Heart right ventricle (tissue), 16 donors: Measurements from ENCODE around the gene EPHA7. TPM values are rescaled to one million over a fixed set of nuclear protein-coding genes. Genes with fewer than 3 reads are reported as not detected.

Experiments
- ATAC-seq, 8 donors: fragments of 200-7000 bp; cut with Tn5 transposase; one replicate each; pipeline ENCODE4 v1.9.1; 2020; ENCODE audit warnings: mild to moderate bottlenecking in 8 of 8, moderate library complexity in 8 of 8, moderate number of reproducible peaks in 1 of 8
- DNase-seq, 2 donors: peaks; one replicate each; pipeline ENCODE4 v3.0.0-alpha.2; 2020
- H3K27ac ChIP-seq, 10 donors: fragments of 200-600 bp; sonication (generic) in 2 of 10; one replicate each; pipeline versions ENCODE4 v1.5.0 to v1.8.0; 2020 to 2022; ENCODE audit warnings: mild to moderate bottlenecking in 3 of 10
- H3K27me3 ChIP-seq, 7 donors: fragments of 200-600 bp; one replicate each; pipeline ENCODE4 v1.8.0; 2021 to 2022; ENCODE audit warnings: mild to moderate bottlenecking in 2 of 7
- H3K36me3 ChIP-seq, 9 donors: fragments of 200-600 bp; sonication (generic) in 1 of 9; one replicate each; pipeline versions ENCODE4 v1.5.0 to v1.8.0; 2020 to 2022; ENCODE audit warnings: mild to moderate bottlenecking in 2 of 9
- H3K4me1 ChIP-seq, 9 donors: fragments of 200-600 bp; sonication (generic) in 1 of 9; one replicate each; pipeline versions ENCODE4 v1.5.0 to v1.8.0; 2020 to 2022; ENCODE audit warnings: mild to moderate bottlenecking in 4 of 9
- H3K4me3 ChIP-seq, 10 donors: fragments of 200-600 bp; sonication (generic) in 2 of 10; one replicate each; pipeline versions ENCODE4 v1.5.0 to v1.8.0; 2020 to 2022; ENCODE audit warnings: mild to moderate bottlenecking in 7 of 10, moderate library complexity in 2 of 10
- H3K9me3 ChIP-seq, 11 donors: fragments of 200-600 bp in 10 of 11; sonication (generic) in 2 of 11; one replicate each; pipeline versions ENCODE4 v1.5.0 to v1.8.0; 2013 to 2022; ENCODE audit warnings: mild to moderate bottlenecking in 2 of 11, control low read depth in 1 of 11, moderate library complexity in 1 of 11
- WGBS, 2 donors: extraction: QIAGEN DNeasy Blood & Tissue Kit; methylation state at CpG; one replicate each; pipeline ENCODE4 v1.1.7; 2013; ENCODE audit warnings: inconsistent platforms in 1 of 2; 5-methylcytosine and 5-hydroxymethylcytosine counted together
- intact Hi-C, 10 donors: fragments of 100-400 bp; cut with DNase I; formaldehyde crosslinking; loops; one replicate each; pipeline versions ENCODE4 v1.11.1 to v1.14.2; 2022
- polyA plus RNA-seq, 2 donors: library from polyadenylated mRNA; stranded (reverse); fragments of 200-250 nt; gene quantifications; one replicate each; pipeline ENCODE4 v1.2.3, GENCODE V29; 2013
- total RNA-seq, 10 donors: library from RNA; stranded (reverse); fragmentation: NEBNext Ultra II Directional in 3 of 10; extraction: Animal tissue kit (Norgen Biotek cat#: 25700) in 3 of 10; gene quantifications; one replicate each; pipeline versions ENCODE4 v1.2.1 to v1.2.4, GENCODE V29; 2021 to 2023
- TF ChIP-seq, protein P1 (sequence below), 9 donors: fragments of 200-600 bp; sonication (generic) in 2 of 9; IDR thresholded peaks; one replicate each; pipeline versions ENCODE4 v1.5.0 to v1.8.0; 2021 to 2022; ENCODE audit warnings: antibody characterized with exemption in 9 of 9, mild to moderate bottlenecking in 5 of 9, moderate library complexity in 1 of 9
- donor health status: Arrhythmogenic right ventricular cardiomyopathy.
- donor health status: ischemic (EF 13 %, LVEDD 7.1; RV severe dilation, severe dysfunction).
- donor health status: healthy with polysubstance abuse.
- donor health status: DM: no; HTN: yes; CAD: no.
- donor health status: DM: no; HTN: no; CAD: no.
- donor health status: ischemic (EF 25% LVEDD 6.9; RV normal size, moderate dysfunction).
- donor health status: ischemic (EF 25% LVEDD 5.7; RV mildly dilated, moderate dysfunction).
- donor health status: healthy.
- donor health status: DM: yes; HTN: yes; CAD: no.
- donor health status: Ischemic cardiomyopathy.
- donor health status: ischemic (EF 35%, LVEDD 5.7; RV mildly dilated, moderate dysfunction).
- donor health status: nonischemic (EF 11% LVEDD 7.7; RV severe dilation, severe dysfunction).
- donor health status: DM: yes; HTN: yes; CAD: no.
- donor health status: PGD.
- donor health status: ischemic (EF 29% LVEDD 5.4; RV normal size, mild dysfunction).
- donor health status: nonischemic (EF 23%, LVEDD 6.1; RV moderate dilation, normal function).

The EPHA7 gene
- total and polyA plus RNA-seq, 12 donors = 0.22 to 15.1 (median 2.7) TPM

DNA sequence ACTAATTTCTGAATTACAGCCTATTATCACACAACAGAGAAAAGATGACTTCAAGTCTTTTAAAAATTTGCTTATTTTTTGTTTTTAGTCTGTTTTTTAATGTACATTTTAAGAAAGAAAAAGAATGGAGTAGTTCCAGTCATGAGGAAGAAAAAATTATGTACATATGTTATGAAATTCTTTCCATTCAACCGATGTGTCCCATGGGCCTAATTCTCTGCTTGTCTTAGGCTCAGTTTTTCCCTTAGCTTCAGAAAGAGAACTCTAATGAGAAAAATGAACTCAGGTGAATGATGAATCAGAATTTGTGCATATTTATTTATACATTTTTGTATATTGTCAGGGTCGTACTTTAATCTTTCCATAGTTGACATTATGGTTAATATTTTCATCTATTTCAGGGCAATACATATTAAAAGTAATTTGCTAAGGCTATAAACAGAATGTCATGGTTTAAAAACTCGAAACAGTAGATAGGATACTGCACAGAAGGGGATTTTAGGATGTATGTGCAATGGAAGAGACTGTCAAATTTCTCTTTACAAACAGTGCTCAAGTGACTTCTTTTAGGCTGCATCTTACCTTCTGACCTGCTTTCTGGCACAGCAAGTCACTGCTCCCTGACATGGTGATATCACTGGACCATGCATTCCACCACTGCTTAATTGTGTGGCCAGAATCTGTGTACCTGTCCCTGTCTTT lies 153.1 kb downstream of the EPHA7 start:
- 73 to 78% methylated on average over 3 of the region's 3 CpGs for WGBS, 2 donors
- H3K4me3 ChIP-seq = no peak overlapping the region
- no peaks in the 10 kb centered on the region for H3K4me1 ChIP-seq
- intact Hi-C loops = no loop called here
- no peaks in the 10 kb centered on the region for H3K36me3 ChIP-seq
- DNase-seq (no peak), ATAC-seq (no peak)
- TF ChIP-seq, protein P1, sequence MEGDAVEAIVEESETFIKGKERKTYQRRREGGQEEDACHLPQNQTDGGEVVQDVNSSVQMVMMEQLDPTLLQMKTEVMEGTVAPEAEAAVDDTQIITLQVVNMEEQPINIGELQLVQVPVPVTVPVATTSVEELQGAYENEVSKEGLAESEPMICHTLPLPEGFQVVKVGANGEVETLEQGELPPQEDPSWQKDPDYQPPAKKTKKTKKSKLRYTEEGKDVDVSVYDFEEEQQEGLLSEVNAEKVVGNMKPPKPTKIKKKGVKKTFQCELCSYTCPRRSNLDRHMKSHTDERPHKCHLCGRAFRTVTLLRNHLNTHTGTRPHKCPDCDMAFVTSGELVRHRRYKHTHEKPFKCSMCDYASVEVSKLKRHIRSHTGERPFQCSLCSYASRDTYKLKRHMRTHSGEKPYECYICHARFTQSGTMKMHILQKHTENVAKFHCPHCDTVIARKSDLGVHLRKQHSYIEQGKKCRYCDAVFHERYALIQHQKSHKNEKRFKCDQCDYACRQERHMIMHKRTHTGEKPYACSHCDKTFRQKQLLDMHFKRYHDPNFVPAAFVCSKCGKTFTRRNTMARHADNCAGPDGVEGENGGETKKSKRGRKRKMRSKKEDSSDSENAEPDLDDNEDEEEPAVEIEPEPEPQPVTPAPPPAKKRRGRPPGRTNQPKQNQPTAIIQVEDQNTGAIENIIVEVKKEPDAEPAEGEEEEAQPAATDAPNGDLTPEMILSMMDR (IDR thresholded peaks at IDR 0.05) = no peak
- H3K27me3 ChIP-seq = no peaks in the 10 kb centered on the region
- no peak overlapping the region for H3K27ac ChIP-seq
- H3K9me3 ChIP-seq = no peaks in the 10 kb centered on the region

DNA sequence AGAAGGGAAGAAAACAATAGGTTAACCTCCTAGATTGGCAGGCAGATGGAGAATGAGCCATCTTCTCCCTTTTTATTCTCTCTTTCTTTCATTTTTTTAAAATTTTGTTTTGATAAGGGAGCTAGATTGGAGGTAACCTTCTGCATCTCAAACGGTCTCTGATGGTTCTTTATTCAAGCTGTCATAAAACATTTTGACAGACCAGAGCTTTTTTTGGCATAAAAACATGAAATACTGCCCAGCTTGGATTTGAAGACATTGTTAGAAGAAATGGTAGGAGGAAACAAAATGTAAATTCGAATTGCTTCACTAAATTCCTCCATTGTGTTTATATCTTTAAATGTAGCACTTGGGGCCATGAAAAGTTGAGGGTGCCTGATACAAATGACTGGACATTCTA lies 158.5 kb downstream of the EPHA7 start:
- H3K27me3 ChIP-seq = no peaks in the 10 kb centered on the region
- H3K4me3 ChIP-seq = no peak overlapping the region
- no peak for ATAC-seq
- H3K27ac ChIP-seq = no peak overlapping the region
- no peaks in the 10 kb centered on the region for H3K9me3 ChIP-seq
- 65 to 72% methylated on average over 2 of the region's 2 CpGs for WGBS, 2 donors
- H3K4me1 ChIP-seq = no peaks in the 10 kb centered on the region
- no peak for DNase-seq
- intact Hi-C loops = no loop called here
- H3K36me3 ChIP-seq = no peaks in the 10 kb centered on the region
- TF ChIP-seq, protein P1 (IDR thresholded peaks at IDR 0.05) = no peak

DNA sequence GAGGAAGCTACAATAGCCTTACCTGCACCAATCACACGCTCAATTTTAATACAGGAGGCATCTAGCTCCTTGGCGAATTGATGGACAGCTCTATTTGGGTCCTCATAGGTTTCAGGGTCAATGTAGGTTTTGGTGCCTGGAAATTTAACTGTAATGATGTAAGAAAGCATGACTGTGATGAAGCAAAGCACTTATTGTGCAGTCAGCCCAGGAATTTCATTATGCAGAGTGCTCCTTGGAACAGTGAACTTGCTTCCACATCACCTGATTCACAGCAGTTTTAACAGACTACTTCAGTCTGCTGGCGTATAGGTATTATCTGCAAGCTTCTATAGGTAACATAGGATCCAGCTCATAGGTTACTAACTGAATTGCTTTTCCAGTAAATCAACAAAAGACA lies 160.0 kb downstream of the EPHA7 start:
- DNase-seq = no peak
- WGBS, 2 donors = 96 to 98% methylated on average over 3 of the region's 3 CpGs
- TF ChIP-seq, protein P1 (IDR thresholded peaks at IDR 0.05) = no peak
- Histone ChIP-seq H3K9me3 (no peaks in the 10 kb centered on the region), H3K4me1 (no peaks in the 10 kb centered on the region), H3K4me3 (no peak overlapping the region), H3K27me3 (no peaks in the 10 kb centered on the region), H3K36me3 (no peaks in the 10 kb centered on the region), H3K27ac (no peak overlapping the region)
- no peak for ATAC-seq
- intact Hi-C loops = no loop called here

DNA sequence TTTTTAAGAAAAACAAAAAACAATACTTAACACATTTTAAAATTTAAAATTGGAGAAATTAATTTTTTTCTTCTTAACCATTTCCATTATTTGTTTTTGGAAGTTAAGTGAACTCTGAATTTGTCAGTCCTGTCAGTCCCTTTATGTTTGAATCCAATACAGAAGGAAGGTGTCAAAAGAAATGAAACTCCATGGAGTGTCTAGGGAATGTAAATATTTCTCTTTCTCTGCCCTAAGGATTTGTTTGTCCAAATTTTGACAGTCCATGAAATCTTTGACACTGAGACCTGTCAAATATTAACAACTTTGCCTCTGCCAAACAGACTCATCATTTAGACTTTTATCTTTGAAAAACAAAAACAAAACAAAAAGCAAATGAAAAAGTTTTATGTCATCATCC lies 166.4 kb downstream of the EPHA7 start:
- Histone ChIP-seq H3K9me3 (no peaks in the 10 kb centered on the region), H3K36me3 (no peaks in the 10 kb centered on the region), H3K4me1 (no peaks in the 10 kb centered on the region), H3K27ac (no peak overlapping the region), H3K27me3 (no peaks in the 10 kb centered on the region), H3K4me3 (no peak overlapping the region)
- intact Hi-C loops = no loop called here
- TF ChIP-seq, protein P1 (IDR thresholded peaks at IDR 0.05) = no peak
- ATAC-seq (no peak), DNase-seq (no peak)
